CD1c-positive myeloid dendritic cell (primary cell): Measurements from ENCODE around the gene PRR23E.
A peak's percentile ranks its signal among the peaks of the same experiment; 100 is the strongest.

Experiments used
- DNase-seq: peaks from one replicate; pipeline ENCODE4 v3.0.0-alpha.2; 2016; ENCODE audit errors: extremely low spot score

Gene PRR23E

DNA sequence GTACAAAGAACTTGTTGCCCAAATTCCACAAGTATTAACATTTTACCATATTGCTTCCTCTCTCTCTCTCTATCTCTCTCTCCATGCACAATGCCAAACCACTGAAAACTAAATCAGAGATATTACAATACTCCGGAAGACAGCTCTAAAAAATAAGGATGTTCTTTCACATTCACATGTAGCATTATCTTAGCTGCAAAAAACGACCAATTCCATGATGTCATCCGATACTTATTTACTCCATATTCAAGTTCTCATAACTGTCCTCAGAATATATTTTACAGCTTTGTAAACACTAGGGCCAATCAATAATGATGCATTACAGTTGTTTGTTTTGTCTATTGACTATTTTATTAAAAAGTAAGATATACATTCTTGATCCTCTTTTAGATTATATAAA, 7.7 kb upstream of the PRR23E start:
- no peak for DNase-seq

DNA sequence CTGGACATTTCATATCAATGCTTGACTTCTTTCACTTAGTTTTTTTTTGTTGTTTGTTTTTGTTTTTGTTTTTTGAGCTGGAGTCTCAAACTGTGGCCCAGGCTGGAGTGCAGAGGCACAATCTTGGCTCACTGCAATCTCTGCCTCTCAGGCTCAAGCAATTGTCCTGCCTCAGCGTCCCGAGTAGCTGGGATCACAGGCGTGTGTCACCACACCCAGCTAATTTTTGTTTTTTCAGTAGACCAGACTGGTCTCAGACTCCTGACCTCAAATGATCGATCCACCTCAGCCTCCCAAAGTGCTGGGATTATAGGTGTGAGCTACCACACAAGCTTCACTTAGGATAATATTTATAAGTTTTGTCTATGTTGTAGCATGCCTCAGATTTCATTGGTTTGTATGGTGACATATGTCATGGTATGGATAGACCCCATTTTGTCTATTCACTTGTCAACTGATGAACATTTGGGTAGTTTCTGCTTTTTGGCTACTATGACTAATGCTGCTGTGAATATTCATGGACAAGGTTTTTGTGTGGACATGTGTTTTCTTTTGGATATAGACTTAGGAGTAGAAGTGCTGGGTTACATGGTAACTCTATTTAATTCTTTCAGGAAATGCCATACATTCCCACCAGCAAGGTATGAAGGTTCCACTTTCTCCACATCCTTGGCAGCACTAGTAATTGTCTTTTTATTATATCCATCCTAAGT, 6.8 kb upstream of the PRR23E start:
- DNase-seq = no peak

DNA sequence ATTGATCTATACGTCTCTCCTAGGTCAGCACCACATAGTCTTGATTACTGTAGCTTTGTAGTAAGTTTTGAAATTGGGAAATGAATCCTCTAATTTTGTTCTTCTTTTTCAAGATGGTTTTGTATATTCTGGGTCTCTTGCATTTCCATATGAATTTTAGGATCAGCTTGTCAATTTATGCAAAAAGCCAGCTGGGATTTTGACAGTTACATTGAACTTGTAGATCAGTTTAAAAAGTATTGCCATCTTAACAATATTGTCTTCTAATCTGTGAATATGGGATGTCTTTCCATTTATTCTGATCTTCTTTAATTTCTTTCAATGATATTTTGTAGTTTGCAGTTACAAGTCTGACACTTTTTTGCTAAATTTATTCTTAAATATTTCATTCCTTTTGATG, 5.6 kb upstream of the PRR23E start:
- no peak for DNase-seq

DNA sequence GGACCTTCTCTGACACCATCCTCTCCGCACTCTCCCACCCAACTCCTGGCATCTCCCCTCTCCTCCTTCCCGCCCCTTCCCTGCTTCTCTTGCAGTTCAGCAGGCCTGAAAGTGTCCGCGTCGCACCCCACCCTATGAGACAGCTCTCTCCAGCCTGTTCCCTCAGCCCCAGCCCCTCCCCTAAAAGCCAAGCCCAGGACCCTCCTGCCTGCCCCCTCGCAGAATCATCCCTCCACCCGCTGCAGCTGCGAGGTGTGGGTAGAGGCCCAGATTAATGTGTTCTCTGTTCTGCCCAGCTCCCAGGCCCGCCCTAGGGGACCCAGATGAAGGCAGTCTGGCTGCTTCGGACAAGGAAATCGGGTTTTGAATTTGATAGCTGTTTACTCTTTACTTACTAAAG, 410 bp downstream of the PRR23E start:
- no peak for DNase-seq

DNA sequence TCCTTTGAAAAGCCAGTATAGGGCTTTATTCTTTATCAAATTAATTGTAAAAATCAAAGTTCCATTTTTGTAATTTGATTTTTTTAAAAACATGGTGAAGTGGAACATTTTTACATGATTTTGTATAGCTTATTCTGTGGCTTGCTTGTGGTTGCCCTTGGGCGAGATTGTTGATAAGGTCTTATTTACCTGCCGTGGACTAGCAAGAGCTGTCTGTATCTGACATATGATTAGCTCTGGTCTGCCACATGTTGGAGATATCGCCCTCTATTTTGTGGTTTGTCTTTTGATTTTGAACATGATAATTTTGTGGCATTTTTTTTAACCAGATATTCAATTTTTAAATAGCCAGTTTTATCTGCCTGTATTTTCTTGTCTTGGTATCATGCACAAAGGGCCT, 844 bp downstream of the PRR23E start:
- no peak for DNase-seq

DNA sequence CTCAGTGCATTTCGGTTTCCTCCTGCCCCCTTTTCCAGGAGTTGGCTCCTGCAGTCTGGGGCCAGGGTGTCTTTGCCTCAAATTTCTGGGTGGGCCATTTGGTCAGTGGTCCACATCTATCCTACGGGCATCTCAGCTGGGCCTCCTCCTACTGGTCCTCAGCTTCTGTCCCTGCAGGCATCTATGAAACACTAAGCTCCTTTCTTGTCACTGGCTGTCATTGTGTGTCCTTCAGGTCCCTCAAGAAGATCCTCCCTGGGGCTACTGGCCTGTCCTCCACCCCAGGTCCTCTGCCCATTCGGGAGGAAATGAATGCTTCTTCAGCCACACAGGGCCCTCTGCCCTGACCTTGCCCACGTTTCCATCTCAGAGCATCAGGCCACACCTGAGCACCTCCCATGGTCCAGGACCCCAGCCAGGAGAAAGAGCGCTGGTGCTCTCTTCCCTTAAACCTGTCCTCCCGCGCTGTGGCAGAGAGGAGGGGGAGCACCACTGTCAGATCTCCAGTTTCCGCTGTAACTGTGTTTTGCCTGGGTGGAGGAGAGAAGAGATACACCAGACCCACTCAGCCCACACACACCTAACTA, 1.8 kb downstream of the PRR23E start:
- DNase-seq = no peak

DNA sequence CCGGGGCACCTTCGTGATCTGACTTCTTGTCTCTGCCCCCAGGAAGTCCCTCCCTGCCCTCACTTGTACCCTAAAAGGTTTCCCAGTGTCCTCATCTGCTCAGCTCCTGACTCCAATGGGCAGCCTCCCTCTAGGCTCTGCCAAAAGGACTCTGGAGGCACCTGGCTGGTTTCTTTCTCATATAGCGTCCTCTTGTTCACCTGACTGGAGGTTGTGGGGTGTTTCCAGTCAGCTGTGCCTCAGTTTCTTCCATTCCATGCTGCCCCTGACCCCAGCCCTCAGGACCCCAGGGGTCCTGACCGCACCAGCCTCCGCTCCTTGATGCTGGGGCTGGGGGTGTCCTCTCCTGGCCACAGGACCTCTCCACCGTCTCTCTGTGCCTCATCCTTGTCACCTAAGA, 2.5 kb downstream of the PRR23E start:
- no peak for DNase-seq

DNA sequence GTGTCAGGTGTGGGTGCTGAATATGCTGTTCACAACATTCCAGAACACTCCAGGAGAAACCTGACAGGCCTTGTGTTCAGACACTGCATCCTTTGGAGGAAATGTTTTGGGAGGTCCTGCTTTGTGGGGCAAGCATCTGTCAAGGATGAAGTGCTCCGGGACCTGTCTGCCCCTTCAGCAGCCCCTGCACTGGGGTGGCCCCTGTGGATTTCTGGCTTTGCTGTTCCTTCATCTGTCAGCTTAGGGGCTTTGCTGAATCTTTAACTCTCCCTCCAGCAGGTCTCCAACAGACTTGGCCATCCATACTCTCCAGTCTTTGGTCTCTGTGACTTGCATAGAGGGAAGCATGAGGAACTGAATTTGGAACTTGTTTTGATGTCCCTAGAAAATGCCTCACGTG, 3.1 kb downstream of the PRR23E start:
- no peak for DNase-seq

DNA sequence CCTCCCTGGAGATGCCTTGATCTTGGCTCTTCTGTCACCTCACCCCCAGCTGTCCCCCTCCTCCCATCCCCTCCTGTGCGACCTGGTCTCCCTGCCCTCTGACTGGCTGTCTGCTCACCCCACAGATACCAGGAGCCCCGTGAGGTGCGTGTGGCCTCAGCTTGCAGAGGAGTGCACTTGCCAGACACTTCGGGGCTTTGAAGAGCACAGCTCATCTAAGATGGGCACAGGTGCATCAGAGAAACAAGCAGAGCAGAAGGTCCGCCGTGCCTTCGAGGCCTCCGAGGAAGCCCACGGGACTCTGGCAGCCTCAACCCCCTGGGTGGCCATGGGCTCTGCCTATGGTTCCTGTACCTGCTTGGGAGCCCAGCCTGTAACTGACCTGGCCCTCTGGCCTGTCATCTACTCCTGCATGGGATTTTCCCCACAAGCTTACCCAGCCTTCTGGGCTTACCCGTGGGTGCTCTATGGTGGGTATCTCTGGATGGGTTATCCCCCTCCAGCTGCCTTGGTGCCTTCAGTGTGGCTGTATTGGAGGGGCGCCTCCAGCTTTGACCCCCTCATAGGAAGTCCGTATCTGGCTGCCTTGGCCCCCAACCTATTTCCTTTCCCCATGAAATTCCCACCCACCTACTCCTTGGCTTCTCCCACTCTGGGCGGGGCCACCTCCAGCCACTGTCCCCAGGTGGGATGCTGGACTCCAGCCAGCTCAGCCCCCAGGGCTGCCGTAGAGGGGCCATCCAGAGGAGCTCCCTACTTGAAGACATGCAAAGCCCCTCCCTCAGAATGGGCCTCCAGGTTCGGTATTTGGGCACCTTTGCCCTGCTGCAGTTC, 3.8 kb downstream of the PRR23E start:
- no peak for DNase-seq

DNA sequence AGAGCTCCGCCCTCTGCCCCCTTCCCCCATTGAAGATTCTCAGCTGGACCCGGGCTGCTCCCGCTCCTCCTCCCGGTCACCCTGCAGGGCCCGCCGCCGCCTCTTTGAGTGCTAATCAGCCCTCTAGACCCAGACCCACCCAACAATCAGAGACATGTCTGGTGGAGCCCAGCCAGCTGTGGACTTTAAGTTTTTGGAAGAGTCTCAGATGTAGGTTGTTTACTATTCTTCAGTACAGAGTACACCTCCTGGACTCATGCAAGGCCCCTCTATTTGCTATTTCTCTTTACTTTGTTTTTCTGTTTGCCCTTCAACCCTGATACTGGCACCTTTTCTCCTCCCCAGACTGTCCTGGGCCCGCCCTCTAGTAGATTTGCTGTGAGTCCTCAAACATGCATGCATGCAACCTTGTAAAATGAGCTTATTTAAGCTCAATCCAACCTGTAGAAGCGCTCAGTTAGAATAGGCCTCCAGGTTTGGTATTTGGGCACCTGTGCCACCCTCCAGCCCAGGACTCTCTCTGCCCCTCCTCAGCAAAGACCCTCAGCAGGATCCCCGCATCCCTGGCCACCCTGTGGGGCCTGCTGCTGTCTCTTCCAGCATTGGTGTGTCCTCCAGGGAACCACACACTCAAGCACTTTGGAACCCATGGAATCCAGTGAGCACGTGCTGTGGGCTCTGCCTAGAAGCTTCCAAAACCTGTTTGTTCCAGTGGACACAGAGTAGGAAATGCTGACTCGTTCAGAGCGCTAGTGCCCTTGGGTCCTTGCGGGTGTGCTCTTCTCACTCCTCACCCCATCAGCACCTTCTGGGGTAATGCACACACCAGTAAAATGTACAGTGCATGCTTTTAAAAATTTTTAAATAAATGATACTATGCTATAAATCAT, 4.6 kb downstream of the PRR23E start:
- DNase-seq = no peak

DNA sequence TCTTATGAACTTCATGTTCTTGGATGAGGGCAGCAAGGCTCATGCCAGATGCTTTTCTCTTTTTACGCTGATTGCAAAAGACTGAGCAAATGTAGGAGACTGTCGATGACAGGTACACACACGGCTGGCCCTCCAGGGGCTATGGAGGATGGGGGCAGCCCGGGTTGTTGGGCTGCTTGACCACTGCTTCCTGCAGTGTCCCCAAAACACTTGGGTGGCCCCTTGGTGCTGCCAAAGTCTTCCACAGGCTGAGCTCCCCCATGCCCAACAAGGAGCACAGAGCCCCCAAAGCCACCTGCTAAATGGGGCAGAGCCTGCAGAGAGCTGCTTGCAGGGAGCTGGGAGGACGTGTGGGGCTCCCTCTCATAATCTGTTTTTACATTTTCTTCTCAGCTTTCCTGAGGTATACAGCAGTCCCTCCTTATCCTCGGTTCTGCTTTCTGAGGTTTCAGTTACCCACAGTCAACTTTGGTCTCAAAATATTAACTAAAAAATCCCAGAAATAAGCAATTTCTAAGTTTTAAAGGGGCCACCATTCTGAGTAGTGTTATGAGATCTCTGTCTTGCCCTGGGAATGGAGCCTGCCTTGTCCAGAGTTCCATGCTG, 7.3 kb downstream of the PRR23E start:
- DNase-seq = peak; percentile 11

DNA sequence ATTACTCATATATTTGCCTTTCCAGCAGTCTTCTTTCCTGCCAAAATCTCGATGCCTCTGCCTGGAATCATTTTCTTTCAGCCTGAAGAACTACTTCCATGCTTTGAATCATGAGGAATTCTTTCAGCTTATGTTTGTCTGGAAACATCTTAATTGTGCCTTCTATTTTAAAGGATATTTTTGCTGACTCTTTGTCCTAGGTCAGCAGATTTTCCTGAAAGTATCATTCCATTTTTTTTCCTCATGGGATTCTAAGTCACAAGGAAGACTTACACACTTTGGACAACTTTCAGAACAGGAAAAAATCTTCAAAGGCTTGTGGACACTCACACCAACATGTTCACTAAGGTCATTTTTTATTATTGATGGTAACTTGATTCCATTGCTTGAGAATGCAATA, 10.1 kb downstream of the PRR23E start:
- DNase-seq = no peak

DNA sequence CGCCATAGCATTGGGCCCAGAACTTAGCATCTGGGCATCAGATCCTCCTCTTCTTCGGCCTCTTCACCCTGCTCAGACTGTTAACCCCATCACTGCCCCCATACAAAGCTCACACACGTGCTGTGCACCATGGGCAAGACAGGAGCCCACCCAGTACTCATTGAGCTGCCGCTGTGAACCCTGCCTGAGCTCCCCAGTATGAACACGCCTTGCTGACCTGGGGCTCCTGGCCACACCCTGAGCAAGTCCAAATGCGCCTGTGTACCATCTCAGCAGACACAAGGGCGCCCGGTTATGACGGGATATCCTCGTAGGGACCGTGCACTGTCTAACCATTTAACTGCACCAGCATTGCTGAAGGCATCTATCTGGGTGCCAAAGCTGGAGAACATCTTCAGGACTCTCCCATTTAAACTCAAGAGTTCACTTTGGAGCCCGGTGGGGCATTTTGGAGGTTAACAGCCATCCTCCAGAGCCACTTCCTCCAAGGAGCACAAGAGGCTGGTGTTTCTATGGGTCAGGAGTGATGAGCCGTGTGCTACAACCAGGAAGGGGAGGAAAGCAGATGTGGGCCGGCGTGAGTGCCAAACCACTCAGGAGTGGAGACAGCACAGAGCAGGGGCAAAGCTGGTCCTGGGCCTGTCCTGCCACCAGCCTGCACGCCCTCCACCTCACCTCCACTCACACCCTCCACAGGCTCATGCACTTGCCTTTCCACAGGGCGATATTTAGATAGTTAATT, 12.1 kb downstream of the PRR23E start:
- DNase-seq = peak; percentile 14

DNA sequence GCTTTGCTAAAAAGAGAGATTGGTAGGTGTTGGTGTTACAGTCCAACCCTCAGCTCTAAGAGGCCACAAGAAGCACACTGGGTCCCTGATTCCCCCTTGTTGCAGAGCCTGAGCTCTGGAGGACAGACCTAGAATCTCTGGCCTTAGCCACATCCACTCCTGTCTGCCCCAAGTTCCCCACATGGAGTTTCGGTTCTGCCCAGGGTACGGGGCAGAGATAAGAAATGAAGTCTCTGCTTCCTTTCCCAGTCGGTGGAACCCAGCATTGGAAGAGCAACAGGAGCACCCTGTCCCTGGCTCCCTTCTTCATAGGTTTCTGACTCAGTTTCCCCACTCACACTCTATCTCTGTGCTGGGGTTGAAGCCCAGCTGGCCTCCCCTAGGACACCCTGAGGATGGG, 13.2 kb downstream of the PRR23E start:
- DNase-seq = peak; percentile 43

DNA sequence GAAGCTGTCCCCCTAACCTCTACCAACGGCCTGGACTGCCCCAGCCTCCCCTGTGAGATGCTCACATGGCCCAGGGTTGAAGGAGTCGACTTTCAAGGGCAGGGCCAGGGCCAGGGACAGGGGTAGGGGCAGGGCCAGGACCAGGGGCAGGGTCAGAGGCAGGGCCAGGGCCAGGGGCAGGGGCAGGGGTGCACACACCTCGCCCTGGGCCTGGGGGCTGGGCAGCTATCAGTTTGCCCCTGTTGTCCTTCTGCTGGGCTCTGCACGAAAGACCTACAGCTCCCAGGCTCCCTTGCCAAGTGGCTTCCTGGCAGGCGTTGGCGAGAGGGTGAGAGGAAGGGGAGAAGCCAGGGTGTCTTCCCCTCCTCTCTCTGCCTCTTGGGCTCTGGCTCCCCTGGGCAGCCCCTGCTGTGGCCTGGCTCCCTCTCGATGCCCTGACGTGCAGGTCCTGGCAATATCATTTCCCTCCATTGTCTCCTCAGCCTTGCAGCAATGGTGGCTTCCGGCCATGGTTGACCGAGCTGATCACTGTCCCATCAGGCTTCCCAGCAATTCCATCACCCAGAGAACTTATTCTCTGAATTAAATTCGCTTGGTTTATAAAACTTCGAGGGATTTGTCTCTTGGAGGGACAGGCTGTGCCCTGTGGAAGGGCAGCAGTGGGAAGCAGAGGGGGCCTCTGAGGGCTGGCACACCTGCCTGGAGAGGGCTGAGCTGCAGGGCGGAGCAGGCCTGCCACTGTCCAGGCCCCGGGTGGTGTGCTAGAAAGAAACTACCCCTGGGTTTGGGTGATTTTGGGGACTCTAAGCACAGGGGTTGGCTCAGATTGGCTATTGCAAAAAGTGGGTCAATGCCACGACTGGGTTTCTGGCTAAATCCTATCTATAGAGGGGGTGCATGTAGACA, 13.9 kb downstream of the PRR23E start:
- no peak for DNase-seq

DNA sequence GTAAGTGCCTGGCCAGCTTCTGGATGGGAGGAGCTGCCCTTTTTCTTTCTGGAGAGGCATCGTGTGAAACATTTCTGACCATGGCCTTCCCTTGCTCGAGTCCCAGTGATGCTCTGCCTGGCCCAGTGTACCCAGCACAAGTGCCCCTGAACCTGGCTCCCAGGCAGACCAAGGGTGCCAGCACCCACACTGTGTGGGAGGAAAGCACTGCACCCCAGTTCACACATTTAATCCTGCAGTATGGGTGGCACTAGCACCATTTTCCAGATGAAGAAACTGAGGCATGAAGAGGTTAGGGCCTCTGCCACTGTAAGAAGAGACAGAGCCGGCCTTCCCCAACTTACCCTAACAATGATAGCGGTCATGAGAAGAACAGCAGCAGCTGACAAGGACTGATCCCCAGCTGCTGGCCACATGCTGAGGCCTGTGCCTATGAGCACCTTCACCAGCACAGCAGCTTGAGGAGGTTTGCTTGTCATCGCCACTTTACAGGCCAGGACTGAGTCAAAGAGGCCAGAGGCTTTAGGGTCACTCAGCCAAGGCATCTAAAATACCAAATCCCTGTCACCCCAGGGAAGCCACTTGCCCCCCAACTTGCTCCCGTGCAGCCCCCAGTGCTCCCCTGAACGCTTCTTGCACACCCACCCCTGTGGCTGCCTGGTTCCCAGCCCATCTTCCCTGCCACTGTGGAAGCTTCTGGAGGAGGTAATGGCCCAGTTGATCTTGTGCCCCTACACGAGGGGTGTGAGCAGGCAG, 15.0 kb downstream of the PRR23E start:
- no peak for DNase-seq

DNA sequence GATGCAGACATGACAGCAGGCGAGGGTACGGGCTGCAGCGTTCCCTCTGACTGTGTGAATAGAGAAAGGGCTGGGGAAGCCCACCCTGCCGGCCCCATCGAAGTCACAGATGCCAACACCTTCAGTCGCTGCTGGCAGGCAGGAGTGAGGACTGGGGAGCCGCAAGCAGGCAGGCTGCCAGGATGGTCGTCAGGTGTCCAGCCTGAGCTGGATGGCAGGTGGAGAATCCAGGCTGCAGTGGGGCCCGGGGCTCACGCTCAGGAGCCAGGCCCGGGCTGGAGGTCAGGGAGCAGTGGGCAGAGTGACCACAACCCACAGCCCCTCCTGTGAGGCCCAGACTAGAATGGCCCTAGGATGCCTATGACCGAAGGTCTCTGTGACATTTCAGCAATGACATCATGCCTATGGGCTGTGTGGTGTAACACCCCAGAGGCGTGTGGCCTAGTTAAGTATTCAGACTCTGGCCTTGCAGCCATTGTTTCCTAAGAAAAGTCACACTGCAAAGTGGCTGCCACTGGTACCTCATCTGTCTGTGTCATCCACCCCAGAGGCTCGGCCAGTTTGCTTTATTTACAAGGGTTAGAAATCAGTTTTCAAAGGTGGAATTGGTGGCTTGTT, 15.7 kb downstream of the PRR23E start:
- DNase-seq = no peak

DNA sequence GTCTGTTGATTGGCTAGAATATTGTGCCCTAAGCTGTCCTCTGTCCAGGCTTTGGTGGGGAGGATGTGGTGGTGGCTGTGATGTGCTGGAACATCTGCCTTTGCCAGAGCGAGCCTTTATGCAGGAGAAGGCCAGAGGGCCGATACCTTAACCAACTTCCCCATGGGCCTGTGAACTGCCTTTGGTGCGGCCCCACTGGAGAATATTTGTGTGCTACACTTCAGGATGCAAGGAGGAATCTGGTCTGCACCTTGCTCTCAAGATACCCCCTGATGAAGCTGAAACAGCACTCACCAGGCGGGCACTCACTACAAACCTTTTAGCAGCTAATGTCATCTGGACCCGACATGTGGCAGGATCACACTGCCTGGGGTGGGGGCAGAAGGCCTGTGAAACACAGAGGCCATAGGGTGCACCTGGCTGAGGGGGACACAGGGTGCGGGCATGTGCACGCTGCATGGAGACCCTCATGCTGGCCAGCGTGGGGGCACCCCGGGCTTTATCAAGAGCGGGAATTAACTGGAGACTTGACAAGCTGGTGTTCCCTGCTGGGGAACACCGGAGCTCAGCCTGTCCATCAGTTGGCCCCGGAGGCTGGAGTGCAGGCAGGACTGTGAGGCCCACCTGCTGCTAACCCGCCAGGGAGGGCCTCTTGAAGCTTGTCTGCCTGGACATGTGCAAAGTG, 16.4 kb downstream of the PRR23E start:
- DNase-seq = no peak
